ENCODE results near the gene DCP2.

DCP2 gene

GRCh38 chr5:112968411-112969106, 8.0 kb upstream of the DCP2 start:
- H3K9me3 ChIP-seq (ENCODE audit: control insufficient read depth in 1 of 2, low read length in 2 of 2): no peaks in the 10 kb centered on the region
- H3K36me3 ChIP-seq (ENCODE audit: control insufficient read depth in 1 of 2, insufficient read depth in 2 of 2, low read length in 2 of 2): no peaks in the 10 kb centered on the region
- no peaks in the 10 kb centered on the region for H3K4me1 ChIP-seq (ENCODE audit: control insufficient read depth in 1 of 2, insufficient read depth in 2 of 2, low read length in 2 of 2)
- no peak overlapping the region for H3K4me3 ChIP-seq (ENCODE audit: low read depth in 1 of 2, low read length in 2 of 2)
- H3K27ac ChIP-seq (ENCODE audit: low read length): no peak overlapping the region
- no peaks in the 10 kb centered on the region for H3K27me3 ChIP-seq (ENCODE audit: low read depth, low read length)

- Histone ChIP-seq H3K4me1 (ENCODE audit: control insufficient read depth in 1 of 2, insufficient read depth in 2 of 2, low read length in 2 of 2) (peaks cover 4% of the 10 kb centered on the region in 2 donors), H3K9me3 (ENCODE audit: control insufficient read depth in 1 of 2, low read length in 2 of 2) (no peaks in the 10 kb centered on the region), H3K36me3 (ENCODE audit: control insufficient read depth in 1 of 2, insufficient read depth in 2 of 2, low read length in 2 of 2) (no peaks in the 10 kb centered on the region), H3K27ac (ENCODE audit: low read length) (no peak overlapping the region), H3K27me3 (ENCODE audit: low read depth, low read length) (no peaks in the 10 kb centered on the region), H3K4me3 (ENCODE audit: low read depth in 1 of 2, low read length in 2 of 2) (no peak overlapping the region)
Measured at GRCh38 chr5:112971276-112971675, 5.3 kb upstream of the DCP2 start.

GRCh38 chr5:112973036-112973435, 3.6 kb upstream of the DCP2 start:
- Histone ChIP-seq H3K4me3 (ENCODE audit: low read depth in 1 of 2, low read length in 2 of 2) (no peak overlapping the region), H3K4me1 (ENCODE audit: control insufficient read depth in 1 of 2, insufficient read depth in 2 of 2, low read length in 2 of 2) (peaks cover 4 to 6% of the 10 kb centered on the region in 2 donors), H3K27me3 (ENCODE audit: low read depth, low read length) (no peaks in the 10 kb centered on the region), H3K27ac (ENCODE audit: low read length) (no peak overlapping the region), H3K9me3 (ENCODE audit: control insufficient read depth in 1 of 2, low read length in 2 of 2) (no peaks in the 10 kb centered on the region), H3K36me3 (ENCODE audit: control insufficient read depth in 1 of 2, insufficient read depth in 2 of 2, low read length in 2 of 2) (no peaks in the 10 kb centered on the region)

GRCh38 chr5:112973904-112974303, 2.7 kb upstream of the DCP2 start:
- Histone ChIP-seq H3K27me3 (ENCODE audit: low read depth, low read length) (no peaks in the 10 kb centered on the region), H3K4me1 (ENCODE audit: control insufficient read depth in 1 of 2, insufficient read depth in 2 of 2, low read length in 2 of 2) (peaks cover 4 to 15% of the 10 kb centered on the region in 2 donors), H3K4me3 (ENCODE audit: low read depth in 1 of 2, low read length in 2 of 2) (no peak overlapping the region), H3K36me3 (ENCODE audit: control insufficient read depth in 1 of 2, insufficient read depth in 2 of 2, low read length in 2 of 2) (no peaks in the 10 kb centered on the region), H3K9me3 (ENCODE audit: control insufficient read depth in 1 of 2, low read length in 2 of 2) (no peaks in the 10 kb centered on the region), H3K27ac (ENCODE audit: low read length) (no peak overlapping the region)

- no peaks in the 10 kb centered on the region for H3K27me3 ChIP-seq (ENCODE audit: low read depth, low read length)
- no peaks in the 10 kb centered on the region for H3K9me3 ChIP-seq (ENCODE audit: control insufficient read depth in 1 of 2, low read length in 2 of 2)
- H3K4me1 ChIP-seq (ENCODE audit: control insufficient read depth in 1 of 2, insufficient read depth in 2 of 2, low read length in 2 of 2): peaks cover 4 to 23% of the 10 kb centered on the region in 2 donors
- H3K4me3 ChIP-seq (ENCODE audit: low read depth in 1 of 2, low read length in 2 of 2): no peak overlapping the region
- no peaks in the 10 kb centered on the region for H3K36me3 ChIP-seq (ENCODE audit: control insufficient read depth in 1 of 2, insufficient read depth in 2 of 2, low read length in 2 of 2)
- H3K27ac ChIP-seq (ENCODE audit: low read length): no peak overlapping the region
Measured at GRCh38 chr5:112974901-112975300, 1.7 kb upstream of the DCP2 start.

GRCh38 chr5:112975721-112976431, 722 bp upstream of the DCP2 start:
- H3K4me1 ChIP-seq (ENCODE audit: control insufficient read depth in 1 of 2, insufficient read depth in 2 of 2, low read length in 2 of 2): peaks cover 4 to 32% of the 10 kb centered on the region in 2 donors
- peak overlapping the region; percentile 88 for H3K27ac ChIP-seq (ENCODE audit: low read length)
- no peaks in the 10 kb centered on the region for H3K36me3 ChIP-seq (ENCODE audit: control insufficient read depth in 1 of 2, insufficient read depth in 2 of 2, low read length in 2 of 2)
- H3K4me3 ChIP-seq (ENCODE audit: low read depth in 1 of 2, low read length in 2 of 2): peak overlapping the region; percentile 94
- H3K27me3 ChIP-seq (ENCODE audit: low read depth, low read length): no peaks in the 10 kb centered on the region
- H3K9me3 ChIP-seq (ENCODE audit: control insufficient read depth in 1 of 2, low read length in 2 of 2): no peaks in the 10 kb centered on the region

GRCh38 chr5:112977440-112977861, 853 bp downstream of the DCP2 start:
- Histone ChIP-seq H3K36me3 (ENCODE audit: control insufficient read depth in 1 of 2, insufficient read depth in 2 of 2, low read length in 2 of 2) (no peaks in the 10 kb centered on the region), H3K9me3 (ENCODE audit: control insufficient read depth in 1 of 2, low read length in 2 of 2) (no peaks in the 10 kb centered on the region), H3K27ac (ENCODE audit: low read length) (peak overlapping the region; percentile 88), H3K27me3 (ENCODE audit: low read depth, low read length) (no peaks in the 10 kb centered on the region), H3K4me1 (ENCODE audit: control insufficient read depth in 1 of 2, insufficient read depth in 2 of 2, low read length in 2 of 2) (peaks cover 4 to 33% of the 10 kb centered on the region in 2 donors), H3K4me3 (ENCODE audit: low read depth in 1 of 2, low read length in 2 of 2) (peak overlapping the region; percentile 94)

GRCh38 chr5:112978836-112979235, 2.2 kb downstream of the DCP2 start:
- Histone ChIP-seq H3K27me3 (ENCODE audit: low read depth, low read length) (no peaks in the 10 kb centered on the region), H3K4me1 (ENCODE audit: control insufficient read depth in 1 of 2, insufficient read depth in 2 of 2, low read length in 2 of 2) (peaks cover 4 to 37% of the 10 kb centered on the region in 2 donors), H3K36me3 (ENCODE audit: control insufficient read depth in 1 of 2, insufficient read depth in 2 of 2, low read length in 2 of 2) (peaks cover 0 to 3% of the 10 kb centered on the region in 2 donors), H3K4me3 (ENCODE audit: low read depth in 1 of 2, low read length in 2 of 2) (peak overlapping the region in 1 of 2 donors; percentile 45), H3K9me3 (ENCODE audit: control insufficient read depth in 1 of 2, low read length in 2 of 2) (no peaks in the 10 kb centered on the region), H3K27ac (ENCODE audit: low read length) (no peak overlapping the region)

- Histone ChIP-seq H3K27ac (ENCODE audit: low read length) (no peak overlapping the region), H3K9me3 (ENCODE audit: control insufficient read depth in 1 of 2, low read length in 2 of 2) (no peaks in the 10 kb centered on the region), H3K27me3 (ENCODE audit: low read depth, low read length) (no peaks in the 10 kb centered on the region), H3K4me3 (ENCODE audit: low read depth in 1 of 2, low read length in 2 of 2) (no peak overlapping the region), H3K4me1 (ENCODE audit: control insufficient read depth in 1 of 2, insufficient read depth in 2 of 2, low read length in 2 of 2) (peaks cover 4 to 37% of the 10 kb centered on the region in 2 donors), H3K36me3 (ENCODE audit: control insufficient read depth in 1 of 2, insufficient read depth in 2 of 2, low read length in 2 of 2) (peaks cover 0 to 3% of the 10 kb centered on the region in 2 donors)
Measured at GRCh38 chr5:112979723-112980122, 3.1 kb downstream of the DCP2 start.

- no peak overlapping the region for H3K4me3 ChIP-seq (ENCODE audit: low read depth in 1 of 2, low read length in 2 of 2)
- H3K9me3 ChIP-seq (ENCODE audit: control insufficient read depth in 1 of 2, low read length in 2 of 2): no peaks in the 10 kb centered on the region
- no peak overlapping the region for H3K27ac ChIP-seq (ENCODE audit: low read length)
- H3K36me3 ChIP-seq (ENCODE audit: control insufficient read depth in 1 of 2, insufficient read depth in 2 of 2, low read length in 2 of 2): peaks cover 3% of the 10 kb centered on the region in 2 donors
- H3K27me3 ChIP-seq (ENCODE audit: low read depth, low read length): no peaks in the 10 kb centered on the region
- H3K4me1 ChIP-seq (ENCODE audit: control insufficient read depth in 1 of 2, insufficient read depth in 2 of 2, low read length in 2 of 2): peaks cover 0 to 27% of the 10 kb centered on the region in 2 donors
Measured at GRCh38 chr5:112983363-112983762, 6.8 kb downstream of the DCP2 start.

- Histone ChIP-seq H3K27me3 (ENCODE audit: low read depth, low read length) (no peaks in the 10 kb centered on the region), H3K9me3 (ENCODE audit: control insufficient read depth in 1 of 2, low read length in 2 of 2) (no peaks in the 10 kb centered on the region), H3K4me1 (ENCODE audit: control insufficient read depth in 1 of 2, insufficient read depth in 2 of 2, low read length in 2 of 2) (peaks cover 0 to 4% of the 10 kb centered on the region in 2 donors), H3K36me3 (ENCODE audit: control insufficient read depth in 1 of 2, insufficient read depth in 2 of 2, low read length in 2 of 2) (peaks cover 3 to 11% of the 10 kb centered on the region in 2 donors), H3K4me3 (ENCODE audit: low read depth in 1 of 2, low read length in 2 of 2) (no peak overlapping the region), H3K27ac (ENCODE audit: low read length) (no peak overlapping the region)
Measured at GRCh38 chr5:112986224-112986623, 9.6 kb downstream of the DCP2 start.
